HCT116 (cell line): ENCODE measurements around the gene SECISBP2L. TPM values are rescaled to one million over a fixed set of nuclear protein-coding genes. Genes with fewer than 3 reads are reported as not detected.
A peak's percentile ranks its signal among the peaks of the same experiment; 100 is the strongest.

Experiments used
- ATAC-seq: fragments of 200-7000 bp; cut with Tn5 transposase; 2 replicates; pipeline ENCODE4 v1.9.1; 2020; ENCODE audit warnings: mild to moderate bottlenecking, moderate library complexity
- Bru-seq: library from RNA; stranded (reverse); fragments of 400-500 nt; gene quantifications from one replicate; lab custom pipeline; 2021; lab: Mats Ljungman, UMichigan
- BruChase-seq, 2 experiments: library from RNA; stranded (reverse); fragments of 400-500 nt; gene quantifications; one replicate each; lab custom pipeline; 2021; lab: Mats Ljungman, UMichigan
- BruUV-seq: library from RNA; stranded (reverse); fragments of 400-500 nt; replicated peaks from 2 replicates; lab custom pipeline; 2021; lab: Mats Ljungman, UMichigan
- CTCF ChIA-PET: fragments of 300-600 bp; sonication (Branson Sonifier 250); formaldehyde crosslinking; loops from one replicate; lab custom pipeline; 2021; ENCODE audit warnings: antibody characterized with exemption; lab: Charles Lee
- POLR2A ChIA-PET: fragments of 300-600, 350-600 bp; sonication (Branson Sonifier 250); formaldehyde crosslinking; loops from one replicate; lab custom pipeline; 2021; ENCODE audit warnings: antibody characterized with exemption; lab: Charles Lee
- RAD21 ChIA-PET, 2 experiments: fragments of 300-600 bp; sonication (Branson Sonifier 250); formaldehyde crosslinking; loops; one replicate each; lab custom pipeline; 2023; ENCODE audit warnings: low total read pairs in 2 of 2; ENCODE audit not compliant: uncharacterized antibody in 2 of 2, unreplicated experiment in 2 of 2, low non-redundant PET in 1 of 2; lab: Charles Lee
- DNase-seq: peaks from one replicate; pipeline ENCODE4 v3.0.0-alpha.2; 2010; ENCODE audit warnings: low read depth, low spot score
- H2AFZ ChIP-seq: fragments of 200-600 bp; shearing (Covaris generic), sonication (generic); 2 replicates; pipeline ENCODE4 v1.6.1; 2017; ENCODE audit warnings: low read depth, mixed run types, mixed read lengths, antibody characterized with exemption, low read length; ENCODE audit not compliant: poor library complexity, severe bottlenecking
- H3K27ac ChIP-seq: 2 replicates; pipeline ENCODE4 v1.5.1; 2012; ENCODE audit warnings: low read depth, low read length
- H3K27me3 ChIP-seq: fragments of 200-600 bp; sonication (generic); 2 replicates; pipeline ENCODE4 v1.6.1; 2016; ENCODE audit warnings: mixed run types, low read length, mixed read lengths; ENCODE audit not compliant: insufficient read depth
- H3K36me3 ChIP-seq, 2 experiments: fragments of 200-500 bp in 1 of 2; fragments of 200-600 bp in 1 of 2; sonication (Bioruptor generic) in 1 of 2; sonication (generic) in 1 of 2; 2 replicates each; pipeline versions ENCODE4 v1.5.1 to v1.6.1; 2014 to 2016; ENCODE audit warnings: low read length in 2 of 2, inconsistent platforms in 1 of 2, mixed read lengths in 1 of 2, mixed run types in 1 of 2; ENCODE audit not compliant: insufficient read depth in 2 of 2, control insufficient read depth in 1 of 2
- H3K4me1 ChIP-seq, 2 experiments: fragments of 200-600 bp in 1 of 2; sonication (generic) in 1 of 2; 2 replicates each; pipeline versions ENCODE4 v1.5.1 to v1.6.1; 2012 to 2017; ENCODE audit warnings: low read length in 2 of 2, inconsistent platforms in 1 of 2, mild to moderate bottlenecking in 1 of 2, mixed read lengths in 1 of 2, mixed run types in 1 of 2, moderate library complexity in 1 of 2; ENCODE audit not compliant: insufficient read depth in 2 of 2, control insufficient read depth in 1 of 2
- H3K4me2 ChIP-seq: fragments of 200-600 bp; sonication (generic); 2 replicates; pipeline ENCODE4 v1.6.1; 2017; ENCODE audit warnings: mixed run types, low read length, mixed read lengths
- H3K4me3 ChIP-seq, 2 experiments: fragments of 200-600 bp in 1 of 2; sonication (generic) in 1 of 2; replicated peaks in 1 of 2; 2 replicates each; pipeline ENCODE4 v1.5.1; 2011 to 2016; ENCODE audit warnings: low read length in 2 of 2, control low read depth in 1 of 2, low read depth in 1 of 2, mild to moderate bottlenecking in 1 of 2, mixed read lengths in 1 of 2, mixed run types in 1 of 2
- H3K79me2 ChIP-seq: fragments of 200-600 bp; sonication (generic); 2 replicates; pipeline ENCODE4 v1.6.1; 2017; ENCODE audit warnings: mild to moderate bottlenecking, mixed run types, low read length, moderate library complexity, mixed read lengths; ENCODE audit not compliant: insufficient read depth
- H3K9ac ChIP-seq: fragments of 200-600 bp; sonication (generic); 2 replicates; pipeline ENCODE4 v1.6.1; 2016; ENCODE audit warnings: low read length, mixed read lengths
- H3K9me2 ChIP-seq: fragments of 200-600 bp; sonication (generic), shearing (Covaris generic); 2 replicates; pipeline ENCODE4 v1.6.1; 2017; ENCODE audit warnings: mixed run types, mild to moderate bottlenecking, moderate library complexity; ENCODE audit not compliant: insufficient read depth
- H3K9me3 ChIP-seq, 2 experiments: fragments of 200-500 bp in 1 of 2; fragments of 200-600 bp in 1 of 2; sonication (Bioruptor generic) in 1 of 2; sonication (generic) in 1 of 2; 2 replicates each; pipeline ENCODE4 v1.6.1; 2014 to 2017; ENCODE audit warnings: low read length in 2 of 2, mixed read lengths in 2 of 2, inconsistent platforms in 1 of 2, low read depth in 1 of 2, mild to moderate bottlenecking in 1 of 2, mixed run types in 1 of 2, moderate library complexity in 1 of 2; ENCODE audit not compliant: control insufficient read depth in 1 of 2, insufficient read depth in 1 of 2
- H4K20me1 ChIP-seq: fragments of 200-600 bp; sonication (generic), shearing (Covaris generic); 2 replicates; pipeline ENCODE4 v1.6.1; 2017; ENCODE audit warnings: mixed run types, mild to moderate bottlenecking, moderate library complexity; ENCODE audit not compliant: insufficient read depth
- CBX3 ChIP-seq: IDR thresholded peaks from 2 replicates; pipeline ENCODE4 v1.6.1; 2012; ENCODE audit warnings: low read depth
- CEBPB ChIP-seq: IDR thresholded peaks from 2 replicates; pipeline ENCODE4 v1.6.1; 2012; ENCODE audit warnings: low read depth
- EGR1 ChIP-seq: IDR thresholded peaks from 2 replicates; pipeline ENCODE4 v1.6.1; 2012; ENCODE audit warnings: low read depth
- EZH2 ChIP-seq: fragments of 200-600 bp; sonication (generic); IDR thresholded peaks from 2 replicates; pipeline ENCODE4 v1.6.1; 2017; ENCODE audit warnings: antibody characterized with exemption, mixed run types
- EZH2phosphoT487 ChIP-seq: fragments of 200-600 bp; IDR thresholded peaks from 2 replicates; pipeline ENCODE4 v1.6.1; 2018; ENCODE audit warnings: antibody characterized with exemption, borderline replicate concordance
- FOSL1 ChIP-seq: IDR thresholded peaks from 2 replicates; pipeline ENCODE4 v1.6.1; 2012; ENCODE audit warnings: low read depth
- JUND ChIP-seq: IDR thresholded peaks from 2 replicates; pipeline ENCODE4 v1.6.1; 2012
- POLR2A ChIP-seq: IDR thresholded peaks from 2 replicates; pipeline ENCODE4 v1.7.0; 2011; ENCODE audit warnings: borderline replicate concordance; ENCODE audit not compliant: insufficient read depth, insufficient read length; ENCODE audit errors: extremely low read depth
- POLR2AphosphoS5 ChIP-seq: IDR thresholded peaks from 2 replicates; pipeline ENCODE4 v1.6.1; 2011; ENCODE audit warnings: mild to moderate bottlenecking, low read depth, low read length, moderate library complexity
- RAD21 ChIP-seq: IDR thresholded peaks from 2 replicates; pipeline ENCODE4 v1.6.1; 2012; ENCODE audit warnings: low read depth, mild to moderate bottlenecking
- SP1 ChIP-seq: IDR thresholded peaks from 2 replicates; pipeline ENCODE4 v1.6.1; 2012; ENCODE audit warnings: low read depth
- TCF7L2 ChIP-seq: IDR thresholded peaks from 2 replicates; pipeline ENCODE4 v1.7.0; 2011; ENCODE audit warnings: borderline replicate concordance, inconsistent platforms; ENCODE audit not compliant: insufficient read depth, insufficient read length; ENCODE audit errors: extremely low read depth
- ZFX ChIP-seq: fragments of 450-650 bp; IDR thresholded peaks from 2 replicates; pipeline ENCODE4 v1.6.1; 2017
- ZNF274 ChIP-seq: fragments of 200-500 bp; sonication (Bioruptor generic); IDR thresholded peaks from 2 replicates; pipeline ENCODE4 v1.6.1; 2014; ENCODE audit warnings: mild to moderate bottlenecking, low read depth, low read length, inconsistent platforms
- intact Hi-C: fragments of 100-400 bp; cut with micrococcal nuclease; formaldehyde crosslinking; loops from 2 replicates; pipeline ENCODE4 v1.10.0; 2022
- long read RNA-seq: library from polyadenylated mRNA; unstranded; transcript quantifications from one replicate; pipeline ENCODE4 v2.0.0, GENCODE V29; 2021; ENCODE audit not compliant: unreplicated experiment
- polyA plus RNA-seq: library from polyadenylated mRNA; unstranded; fragments of >200 nt; gene quantifications from 2 replicates; pipeline ENCODE4 v1.2.1, GENCODE V29; 2012; ENCODE audit warnings: missing spikeins
- total RNA-seq: library from RNA; stranded (reverse); gene quantifications from one replicate; pipeline ENCODE4 v1.2.1, GENCODE V29; 2021; ENCODE audit not compliant: unreplicated experiment
- TF ChIP-seq, protein P1 (sequence below): IDR thresholded peaks from 2 replicates; pipeline ENCODE4 v1.6.1; 2012
- TF ChIP-seq, protein P2 (sequence below): IDR thresholded peaks from 2 replicates; pipeline ENCODE4 v1.6.1; 2012; ENCODE audit warnings: low read depth
- TF ChIP-seq, protein P3 (sequence below): IDR thresholded peaks from 2 replicates; pipeline ENCODE4 v1.6.1; 2012

The SECISBP2L gene, protein sequence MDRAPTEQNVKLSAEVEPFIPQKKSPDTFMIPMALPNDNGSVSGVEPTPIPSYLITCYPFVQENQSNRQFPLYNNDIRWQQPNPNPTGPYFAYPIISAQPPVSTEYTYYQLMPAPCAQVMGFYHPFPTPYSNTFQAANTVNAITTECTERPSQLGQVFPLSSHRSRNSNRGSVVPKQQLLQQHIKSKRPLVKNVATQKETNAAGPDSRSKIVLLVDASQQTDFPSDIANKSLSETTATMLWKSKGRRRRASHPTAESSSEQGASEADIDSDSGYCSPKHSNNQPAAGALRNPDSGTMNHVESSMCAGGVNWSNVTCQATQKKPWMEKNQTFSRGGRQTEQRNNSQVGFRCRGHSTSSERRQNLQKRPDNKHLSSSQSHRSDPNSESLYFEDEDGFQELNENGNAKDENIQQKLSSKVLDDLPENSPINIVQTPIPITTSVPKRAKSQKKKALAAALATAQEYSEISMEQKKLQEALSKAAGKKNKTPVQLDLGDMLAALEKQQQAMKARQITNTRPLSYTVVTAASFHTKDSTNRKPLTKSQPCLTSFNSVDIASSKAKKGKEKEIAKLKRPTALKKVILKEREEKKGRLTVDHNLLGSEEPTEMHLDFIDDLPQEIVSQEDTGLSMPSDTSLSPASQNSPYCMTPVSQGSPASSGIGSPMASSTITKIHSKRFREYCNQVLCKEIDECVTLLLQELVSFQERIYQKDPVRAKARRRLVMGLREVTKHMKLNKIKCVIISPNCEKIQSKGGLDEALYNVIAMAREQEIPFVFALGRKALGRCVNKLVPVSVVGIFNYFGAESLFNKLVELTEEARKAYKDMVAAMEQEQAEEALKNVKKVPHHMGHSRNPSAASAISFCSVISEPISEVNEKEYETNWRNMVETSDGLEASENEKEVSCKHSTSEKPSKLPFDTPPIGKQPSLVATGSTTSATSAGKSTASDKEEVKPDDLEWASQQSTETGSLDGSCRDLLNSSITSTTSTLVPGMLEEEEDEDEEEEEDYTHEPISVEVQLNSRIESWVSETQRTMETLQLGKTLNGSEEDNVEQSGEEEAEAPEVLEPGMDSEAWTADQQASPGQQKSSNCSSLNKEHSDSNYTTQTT
- 22.9 TPM for total RNA-seq
- 4.1 and 4.5 TPM in 2 replicates for polyA plus RNA-seq
- percentile 73 among the genes with signal in this experiment for Bru-seq, nascent RNA
- BruChase-seq, experiment 1, labeled RNA remaining after a 6-hour chase, result percentile 83 among the genes with signal in this experiment
- percentile 83 among the genes with signal in this experiment for BruChase-seq, experiment 2, labeled RNA remaining after a 2-hour chase
- long read RNA-seq, full-length matches to known transcripts, result 1 of 4 reads
- long read RNA-seq, partial matches to known transcripts, result 2 of 4 reads
- long read RNA-seq, other reads (novel, unspliced or antisense), result 1 of 4 reads

DNA sequence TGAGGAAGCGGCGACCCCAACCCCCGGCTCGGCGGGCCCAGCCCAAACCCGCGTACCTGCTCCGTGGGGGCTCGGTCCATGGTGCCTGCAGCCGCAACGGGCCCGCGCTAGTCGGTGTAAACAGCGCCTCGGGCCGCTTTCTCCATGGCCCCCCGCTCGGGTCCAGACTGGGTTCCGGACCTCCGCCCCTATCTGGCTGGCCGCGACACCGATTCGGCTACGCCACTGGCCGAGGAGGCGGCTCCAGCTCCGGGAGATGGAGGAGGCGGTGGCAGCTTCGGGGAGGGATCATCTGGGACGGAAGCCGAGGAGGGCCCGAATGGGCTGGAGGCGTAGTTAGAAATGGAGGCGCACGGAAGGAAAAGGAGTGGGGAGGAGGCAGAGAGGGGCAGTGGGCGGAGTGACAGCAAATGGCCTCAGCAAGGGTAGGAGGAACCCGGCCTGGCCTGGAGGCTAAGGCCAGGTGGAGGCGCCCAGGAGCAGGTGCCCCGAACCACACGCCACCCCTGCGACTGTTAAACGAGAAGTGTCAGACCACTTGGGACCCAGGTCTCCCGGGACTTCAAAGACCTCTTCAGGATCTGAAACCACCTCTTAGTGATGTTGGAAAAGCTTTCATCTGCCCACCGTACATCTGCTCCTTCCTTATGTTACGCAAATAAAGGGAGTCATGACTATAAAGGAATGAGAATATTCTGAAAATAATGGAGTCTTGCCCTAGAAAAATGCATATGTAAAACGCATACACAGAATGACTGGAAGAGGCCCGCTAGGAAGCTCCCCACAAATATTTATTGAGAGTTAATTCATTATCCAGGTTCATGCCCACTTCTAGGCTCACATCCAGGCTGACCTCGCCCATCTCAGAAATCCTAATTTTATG, at the start of gene SECISBP2L:
SECISBP2L (minus strand) TSS at position 227 of the 883 bp plus-strand sequence; CDS start at position 80, 147 bp downstream.
- Histone ChIP-seq H3K4me1 (peaks cover 11 to 17% of the 10 kb centered on the region in 2 experiments; a peak in 3 of 4 replicates), H3K4me2 (peak within 1 kb of the TSS; percentile 87), H3K27me3 (no peaks in the 10 kb centered on the region), H4K20me1 (no peaks in the 10 kb centered on the region), H3K79me2 (peaks cover 38% of the 10 kb centered on the region), H3K36me3 (no peaks in the 10 kb centered on the region; a peak in 1 of 4 replicates), H3K9me3 (no peaks in the 10 kb centered on the region), H3K9me2 (no peaks in the 10 kb centered on the region), H3K27ac (peak within 1 kb of the TSS; percentile 64), H3K4me3 (peak within 1 kb of the TSS; percentile 81 to 86), H3K9ac (peak within 1 kb of the TSS; percentile 69), H2AFZ (peak within 1 kb of the TSS; percentile 95)
- DNase-seq, result peak; percentile 91
- ATAC-seq, result peak; percentile 98
- ChIA-PET RAD21 (no interaction called here), POLR2A (interaction anchor here (0.8 to 1.5 kb wide), 5 partner anchors 9 to 53 kb away, joined by 3 to 5 read pairs (median 3); no protein-coding TSS in a partner anchor), CTCF (interaction anchor here (1.0 to 2.7 kb wide), 2 partner anchors 71 to 101 kb away, joined by 4 to 14 read pairs; no protein-coding TSS in a partner anchor)
- intact Hi-C loops, result loop anchor here (5.0 kb wide), 2 partner anchors 91 to 179 kb away; no protein-coding TSS in a partner anchor
- no TSS peak for BruUV-seq
- peak; percentile 44 for TF ChIP-seq POLR2A
- peak; percentile 59 for TF ChIP-seq TCF7L2
- peak; percentile 80 for TF ChIP-seq ZFX
- TF ChIP-seq, protein P1, sequence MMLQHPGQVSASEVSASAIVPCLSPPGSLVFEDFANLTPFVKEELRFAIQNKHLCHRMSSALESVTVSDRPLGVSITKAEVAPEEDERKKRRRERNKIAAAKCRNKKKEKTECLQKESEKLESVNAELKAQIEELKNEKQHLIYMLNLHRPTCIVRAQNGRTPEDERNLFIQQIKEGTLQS, result no peak
- no peak for TF ChIP-seq ZNF274
- TF ChIP-seq, protein P2, sequence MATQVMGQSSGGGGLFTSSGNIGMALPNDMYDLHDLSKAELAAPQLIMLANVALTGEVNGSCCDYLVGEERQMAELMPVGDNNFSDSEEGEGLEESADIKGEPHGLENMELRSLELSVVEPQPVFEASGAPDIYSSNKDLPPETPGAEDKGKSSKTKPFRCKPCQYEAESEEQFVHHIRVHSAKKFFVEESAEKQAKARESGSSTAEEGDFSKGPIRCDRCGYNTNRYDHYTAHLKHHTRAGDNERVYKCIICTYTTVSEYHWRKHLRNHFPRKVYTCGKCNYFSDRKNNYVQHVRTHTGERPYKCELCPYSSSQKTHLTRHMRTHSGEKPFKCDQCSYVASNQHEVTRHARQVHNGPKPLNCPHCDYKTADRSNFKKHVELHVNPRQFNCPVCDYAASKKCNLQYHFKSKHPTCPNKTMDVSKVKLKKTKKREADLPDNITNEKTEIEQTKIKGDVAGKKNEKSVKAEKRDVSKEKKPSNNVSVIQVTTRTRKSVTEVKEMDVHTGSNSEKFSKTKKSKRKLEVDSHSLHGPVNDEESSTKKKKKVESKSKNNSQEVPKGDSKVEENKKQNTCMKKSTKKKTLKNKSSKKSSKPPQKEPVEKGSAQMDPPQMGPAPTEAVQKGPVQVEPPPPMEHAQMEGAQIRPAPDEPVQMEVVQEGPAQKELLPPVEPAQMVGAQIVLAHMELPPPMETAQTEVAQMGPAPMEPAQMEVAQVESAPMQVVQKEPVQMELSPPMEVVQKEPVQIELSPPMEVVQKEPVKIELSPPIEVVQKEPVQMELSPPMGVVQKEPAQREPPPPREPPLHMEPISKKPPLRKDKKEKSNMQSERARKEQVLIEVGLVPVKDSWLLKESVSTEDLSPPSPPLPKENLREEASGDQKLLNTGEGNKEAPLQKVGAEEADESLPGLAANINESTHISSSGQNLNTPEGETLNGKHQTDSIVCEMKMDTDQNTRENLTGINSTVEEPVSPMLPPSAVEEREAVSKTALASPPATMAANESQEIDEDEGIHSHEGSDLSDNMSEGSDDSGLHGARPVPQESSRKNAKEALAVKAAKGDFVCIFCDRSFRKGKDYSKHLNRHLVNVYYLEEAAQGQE, result no peak
- no peak for TF ChIP-seq EZH2
- TF ChIP-seq EZH2phosphoT487, result no peak
- TF ChIP-seq, protein P3, sequence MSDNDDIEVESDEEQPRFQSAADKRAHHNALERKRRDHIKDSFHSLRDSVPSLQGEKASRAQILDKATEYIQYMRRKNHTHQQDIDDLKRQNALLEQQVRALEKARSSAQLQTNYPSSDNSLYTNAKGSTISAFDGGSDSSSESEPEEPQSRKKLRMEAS, result peak; percentile 64
- TF ChIP-seq CBX3, result peak; percentile 96
- peak; percentile 40; the same call in 1 of the 2 replicates for TF ChIP-seq RAD21
- peak; percentile 81 for TF ChIP-seq EGR1
- peak; percentile 1; the same call in 1 of the 2 replicates for TF ChIP-seq CEBPB
- TF ChIP-seq FOSL1, result no peak
- no peak; the same call in 1 of the 2 replicates for TF ChIP-seq JUND
- TF ChIP-seq POLR2AphosphoS5, result peak; percentile 79
- peak; percentile 81 for TF ChIP-seq SP1
